ENCODE results near the gene KIF26B.
A peak's percentile ranks its signal among the peaks of the same experiment; 100 is the strongest.
"Not testable (repeated sequence)": the region's sequence is repeated elsewhere in the genome, so short reads cannot be mapped to it uniquely, and the experiment has no call there.

KIF26B gene

DNA sequence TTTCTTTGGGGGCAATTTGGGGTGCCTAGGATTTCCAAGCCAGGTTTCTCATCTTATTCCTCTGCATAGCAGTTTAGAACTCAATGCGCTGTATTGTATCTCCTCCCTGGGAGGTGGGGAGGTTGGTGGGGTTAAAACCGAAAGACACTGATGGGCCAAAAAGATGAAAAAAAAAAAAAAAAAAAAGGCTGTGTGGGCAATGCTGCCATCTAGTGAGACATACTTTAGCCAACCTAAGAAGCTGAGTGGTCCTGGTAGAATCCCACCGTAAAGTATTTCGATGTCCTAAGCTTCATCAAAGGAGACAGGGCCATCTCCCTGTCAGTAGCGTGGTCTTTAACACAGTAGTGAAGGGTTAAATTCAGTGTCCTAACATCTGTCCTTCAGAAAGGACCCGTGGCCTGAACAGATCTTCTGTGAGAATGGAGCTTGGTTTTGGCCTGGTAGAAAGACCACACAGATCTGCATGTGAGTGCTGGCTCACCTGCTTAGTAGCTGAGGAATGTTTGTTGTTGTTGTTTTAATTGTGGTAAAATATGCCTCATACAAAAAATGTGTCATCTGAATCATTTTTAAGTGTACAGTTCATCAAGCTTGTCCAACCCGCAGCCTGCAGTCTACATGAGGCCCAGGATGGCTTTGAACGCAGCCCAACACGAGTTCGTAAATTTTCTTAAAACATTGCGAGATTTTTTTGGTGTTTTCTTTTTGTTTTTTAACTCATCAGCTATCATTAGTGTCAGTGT is 226.2 kb downstream of the KIF26B start:
- DNase-seq (ENCODE audit: low spot score) (no peak), FAIRE-seq (no peak)

DNA sequence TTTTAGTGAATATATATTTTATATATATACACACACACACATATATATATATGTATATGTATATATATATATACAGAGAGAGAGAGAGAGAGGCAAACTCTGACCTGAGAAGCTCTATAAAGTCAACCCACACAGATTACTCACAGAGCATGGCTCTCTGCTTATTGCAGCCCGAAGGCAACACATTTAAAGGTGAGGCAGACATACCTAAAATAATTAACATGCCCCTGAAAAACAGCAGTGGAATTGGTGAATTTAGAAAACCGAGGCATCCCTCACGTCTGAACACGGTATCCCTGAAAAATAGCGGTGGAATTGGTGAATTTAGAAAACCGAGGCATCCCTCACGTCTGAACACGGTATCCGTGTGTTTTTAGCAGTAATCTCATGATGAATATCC is 228.2 kb downstream of the KIF26B start:
- no peak for FAIRE-seq
- DNase-seq (ENCODE audit: low spot score): no peak

GRCh38 chr1:245383396-245384330 is 228.9 kb downstream of the KIF26B start:
- no peak for DNase-seq (ENCODE audit: low spot score)
- FAIRE-seq: no peak

DNA sequence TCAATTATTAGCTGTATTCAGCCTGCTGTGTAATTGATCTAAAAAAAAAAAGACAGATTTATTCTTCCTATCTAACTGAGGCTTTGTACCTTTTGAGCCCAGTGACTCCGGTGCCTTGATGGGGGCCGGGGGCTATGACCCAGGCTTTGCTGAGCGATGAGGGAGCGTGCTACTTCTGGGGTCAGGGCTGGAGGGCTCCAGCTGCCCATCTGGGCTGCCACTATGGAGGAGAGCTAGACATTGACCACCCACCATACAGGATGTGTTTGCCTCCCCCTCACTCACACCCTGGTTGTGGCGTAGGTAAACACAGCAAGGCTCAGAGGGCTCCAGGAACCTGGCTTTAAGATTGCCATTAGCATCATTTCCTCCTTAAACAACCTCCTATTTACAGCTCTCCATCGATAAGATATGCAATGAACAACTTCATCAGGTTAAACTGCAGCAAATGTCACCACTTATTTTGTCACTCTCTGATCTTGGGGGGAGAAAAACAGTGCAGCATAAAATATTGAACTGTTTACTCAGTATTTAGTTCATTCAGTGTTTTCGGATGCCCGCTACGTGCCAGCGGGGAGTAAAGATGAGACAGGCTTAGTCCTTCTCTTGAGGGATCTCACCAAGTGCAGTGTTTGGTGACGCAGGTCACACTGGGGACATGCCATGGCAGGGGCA is 231.6 kb downstream of the KIF26B start:
- FAIRE-seq: no peak
- DNase-seq (ENCODE audit: low spot score): no peak

GRCh38 chr1:245388687-245389086 is 233.9 kb downstream of the KIF26B start:
- FAIRE-seq: no peak

GRCh38 chr1:245389873-245390272 is 235.1 kb downstream of the KIF26B start:
- FAIRE-seq: no peak
- DNase-seq (ENCODE audit: low spot score): no peak

More at GRCh38 chr1:245388687-245389086, 233.9 kb downstream of the KIF26B start:
- no peak for DNase-seq (ENCODE audit: low spot score)

DNA sequence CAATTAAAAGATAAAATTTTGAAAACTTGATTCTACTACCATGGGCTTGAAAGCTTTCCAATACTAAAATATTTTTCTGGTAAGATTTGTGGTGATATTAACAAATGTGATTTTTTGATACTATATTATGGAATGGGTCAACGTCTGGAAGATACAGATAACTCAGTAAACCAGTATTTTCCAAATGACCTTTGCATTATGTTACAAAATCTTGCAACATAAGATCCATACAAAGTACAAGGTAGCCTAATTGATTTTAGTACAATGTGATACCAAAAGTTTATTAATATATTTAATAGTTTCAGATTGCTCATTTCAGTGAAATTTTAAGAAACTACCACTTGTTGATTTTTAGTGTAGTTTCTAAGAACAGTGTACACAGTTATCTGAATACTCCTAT is 236.2 kb downstream of the KIF26B start:
- FAIRE-seq: no peak

DNA sequence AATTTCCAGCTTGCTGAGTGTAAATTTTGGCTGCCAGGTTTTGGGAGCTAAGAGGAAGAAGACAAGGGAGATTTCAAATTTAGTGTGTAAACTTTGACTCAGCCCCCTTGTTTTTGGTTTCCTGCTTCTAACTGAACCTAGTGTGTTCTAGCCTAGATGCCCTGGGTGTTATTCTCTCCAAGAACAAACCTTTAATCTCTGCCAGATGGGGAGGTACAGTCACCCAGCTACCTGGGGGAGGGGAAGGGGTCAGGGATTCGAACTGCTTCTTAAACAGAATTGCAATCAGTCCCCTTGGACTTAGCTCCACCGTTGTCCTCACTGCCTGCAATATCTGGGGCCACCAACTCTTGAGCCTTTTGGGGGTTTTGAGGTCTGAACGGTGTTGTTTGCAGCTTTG is 238.9 kb downstream of the KIF26B start:
- no peak for FAIRE-seq
- DNase-seq (ENCODE audit: low spot score): no peak

More for the DNA sequence above, 236.2 kb downstream of the KIF26B start:
- no peak for DNase-seq (ENCODE audit: low spot score)

- DNase-seq (ENCODE audit: low spot score) (no peak), FAIRE-seq (no peak)
These were observed 240.9 kb downstream of the KIF26B start for GRCh38 chr1:245395680-245396079.

- FAIRE-seq: no peak
- DNase-seq (ENCODE audit: low spot score): no peak
These were observed 241.8 kb downstream of the KIF26B start for GRCh38 chr1:245396615-245397014.

GRCh38 chr1:245397771-245398170 is 243.0 kb downstream of the KIF26B start:
- no peak for DNase-seq (ENCODE audit: low spot score)
- FAIRE-seq: no peak

GRCh38 chr1:245398180-245398579 is 243.4 kb downstream of the KIF26B start:
- FAIRE-seq (no peak), DNase-seq (ENCODE audit: low spot score) (no peak)

DNA sequence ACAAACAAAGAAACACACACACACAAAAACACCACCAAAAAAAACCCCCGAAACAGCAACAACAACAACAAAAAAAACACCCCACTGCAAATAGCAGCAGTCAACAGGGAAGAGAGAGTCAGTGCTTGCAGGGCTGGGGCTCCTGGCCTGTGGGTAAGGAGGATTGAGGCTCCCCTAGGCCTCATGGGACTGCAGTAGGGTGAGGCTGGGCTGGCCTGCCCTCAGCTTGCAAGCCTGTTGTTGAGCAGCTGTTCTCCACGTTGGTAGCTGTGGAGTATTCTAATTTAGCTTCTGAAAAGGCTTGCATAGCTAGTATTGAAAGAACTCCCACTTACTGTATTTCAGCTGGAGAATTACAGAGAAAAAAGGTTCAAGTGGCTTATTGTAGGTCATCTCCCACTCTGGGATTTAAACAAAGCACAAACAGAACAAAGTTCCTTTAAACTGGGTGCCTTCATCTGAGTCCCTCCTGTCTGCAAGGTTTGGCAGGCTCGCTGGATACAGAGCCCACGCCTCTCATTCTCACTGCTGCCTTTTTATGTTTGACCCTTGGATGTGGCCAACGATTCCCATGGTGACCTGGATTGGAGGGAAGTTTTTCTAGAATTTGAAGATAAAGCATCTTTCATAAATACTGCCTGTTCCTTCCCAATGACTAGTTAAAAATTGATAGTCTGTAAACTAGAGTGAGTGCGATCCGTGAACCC is 247.2 kb downstream of the KIF26B start:
- DNase-seq (ENCODE audit: low spot score) (no peak), FAIRE-seq (no peak)

GRCh38 chr1:245402998-245403397 is 248.2 kb downstream of the KIF26B start:
- DNase-seq (ENCODE audit: low spot score); FAIRE-seq: not testable (repeated sequence)

- DNase-seq (ENCODE audit: low spot score): no peak
- FAIRE-seq: no peak
These were observed 249.7 kb downstream of the KIF26B start for GRCh38 chr1:245404527-245404926.

DNA sequence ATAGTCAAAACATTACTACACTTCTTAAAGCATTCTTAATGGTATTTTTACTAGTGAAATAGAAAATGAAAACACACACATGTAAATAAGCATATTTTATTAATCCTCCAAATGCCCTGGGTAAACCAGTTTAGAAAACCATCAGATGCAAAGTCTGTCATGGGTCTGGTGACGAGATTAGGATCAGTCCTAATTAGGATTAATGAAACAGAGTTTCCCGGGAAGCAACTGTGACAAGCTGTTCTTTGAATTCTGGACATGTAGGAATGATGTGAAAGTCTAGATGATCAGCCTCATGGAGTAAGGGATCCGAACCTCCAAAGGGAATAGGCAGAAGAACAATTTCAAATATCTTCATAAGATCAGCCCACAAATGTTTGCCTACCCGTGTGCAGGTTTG is 250.2 kb downstream of the KIF26B start:
- no peak for DNase-seq (ENCODE audit: low spot score)
- FAIRE-seq: no peak

DNA sequence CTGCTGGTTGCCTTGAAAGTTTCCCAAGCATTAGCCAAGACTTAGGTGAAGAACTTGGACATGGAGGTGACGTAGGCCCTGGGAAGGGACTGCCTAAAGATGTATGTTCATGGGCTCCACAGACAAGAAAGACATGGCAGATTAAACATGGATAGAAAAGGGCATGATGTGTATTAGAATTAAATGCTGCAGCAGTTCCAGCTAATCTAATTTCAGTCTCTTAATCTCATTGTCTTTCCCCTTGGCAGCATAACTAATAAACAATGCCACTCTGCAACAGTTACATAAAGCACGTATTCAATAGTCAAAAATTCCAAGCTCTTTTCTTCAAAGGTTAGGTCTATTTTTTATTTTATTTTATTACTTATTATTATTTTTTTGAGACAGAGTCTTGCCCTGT is 251.6 kb downstream of the KIF26B start:
- no peak for FAIRE-seq

DNA sequence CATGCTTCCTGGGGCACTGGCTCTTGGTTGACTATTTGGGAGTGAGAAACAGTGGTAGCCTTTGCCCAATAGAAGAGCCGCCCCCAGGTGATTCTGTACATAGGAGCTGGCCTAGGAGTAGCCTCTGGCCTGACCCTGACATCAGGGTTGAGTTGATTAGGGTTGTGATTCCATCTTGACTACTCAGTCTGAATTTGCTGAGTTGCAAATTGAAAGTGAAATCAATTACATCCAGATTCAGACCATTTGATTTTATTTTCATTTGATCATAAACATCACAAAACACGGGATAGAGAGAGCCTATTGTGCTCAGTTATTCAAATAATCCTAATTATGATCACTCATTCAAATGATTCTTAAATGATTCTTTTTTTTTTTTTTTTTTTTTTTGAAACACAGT is 253.2 kb downstream of the KIF26B start:
- FAIRE-seq: no peak
- no peak for DNase-seq (ENCODE audit: low spot score)

More for the DNA sequence above, 251.6 kb downstream of the KIF26B start:
- no peak for DNase-seq (ENCODE audit: low spot score)

GRCh38 chr1:245409341-245410195 is 254.8 kb downstream of the KIF26B start:
- DNase-seq (ENCODE audit: low spot score) (peak; percentile 61), FAIRE-seq (no peak)

Measured in RCC 7860 (cell line).